Astrocyte (in vitro differentiated cells and primary cell): ENCODE measurements around the gene PLPPR3. TPM values are rescaled to one million over a fixed set of nuclear protein-coding genes. Genes with fewer than 3 reads are reported as not detected.

ENCODE experiments used
- DNase-seq: peaks from one replicate; pipeline ENCODE4 v3.0.0-alpha.2; 2010; ENCODE audit warnings: low read depth
- FAIRE-seq: peaks from 2 replicates; lab custom pipeline; 2011; peaks lifted over from hg19 to GRCh38; lab: Jason Lieb, UNC
- H2AFZ ChIP-seq: 2 replicates; pipeline ENCODE4 v1.6.0; 2012; ENCODE audit warnings: low read depth, low read length, inconsistent platforms
- H3K27ac ChIP-seq: 2 replicates; pipeline ENCODE4 v1.5.1; 2011; ENCODE audit warnings: low read depth, low read length, inconsistent platforms
- H3K27me3 ChIP-seq: 2 replicates; pipeline ENCODE4 v1.6.0; 2011; ENCODE audit warnings: low read length, inconsistent platforms; ENCODE audit not compliant: insufficient read depth
- H3K36me3 ChIP-seq: 2 replicates; pipeline ENCODE4 v1.5.1; 2011; ENCODE audit warnings: low read length, inconsistent platforms; ENCODE audit not compliant: insufficient read depth
- H3K4me1 ChIP-seq: 2 replicates; pipeline ENCODE4 v1.5.1; 2011; ENCODE audit warnings: low read length, inconsistent platforms; ENCODE audit not compliant: insufficient read depth
- H3K4me2 ChIP-seq: 2 replicates; pipeline ENCODE4 v1.6.0; 2012; ENCODE audit warnings: low read length, inconsistent platforms
- H3K4me3 ChIP-seq: 2 replicates; pipeline ENCODE4 v1.5.1; 2011; ENCODE audit warnings: low read depth, mild to moderate bottlenecking, low read length, inconsistent platforms; ENCODE audit not compliant: insufficient read depth
- H3K79me2 ChIP-seq: 2 replicates; pipeline ENCODE4 v1.6.0; 2012; ENCODE audit warnings: mild to moderate bottlenecking, low read length, inconsistent platforms; ENCODE audit not compliant: insufficient read depth
- H3K9ac ChIP-seq: 2 replicates; pipeline ENCODE4 v1.6.0; 2012; ENCODE audit warnings: mild to moderate bottlenecking, low read length, inconsistent platforms
- H3K9me3 ChIP-seq: 2 replicates; pipeline ENCODE4 v1.5.1; 2012; ENCODE audit warnings: low read depth, mild to moderate bottlenecking, low read length, inconsistent platforms; ENCODE audit not compliant: insufficient read depth
- H4K20me1 ChIP-seq: 2 replicates; pipeline ENCODE4 v1.6.0; 2012; ENCODE audit warnings: low read length, inconsistent platforms; ENCODE audit not compliant: insufficient read depth
- H3K27ac Mint-ChIP-seq: one replicate; pipeline ENCODE4 v1.8.0; 2021; ENCODE audit warnings: mild to moderate bottlenecking, mixed read lengths; ENCODE audit not compliant: unreplicated experiment
- H3K27me3 Mint-ChIP-seq: one replicate; pipeline ENCODE4 v1.8.0; 2021; ENCODE audit warnings: low read depth, mixed read lengths; ENCODE audit not compliant: unreplicated experiment
- H3K36me3 Mint-ChIP-seq: one replicate; pipeline ENCODE4 v1.8.0; 2021; ENCODE audit warnings: low read depth, mixed read lengths; ENCODE audit not compliant: unreplicated experiment
- H3K4me1 Mint-ChIP-seq: one replicate; pipeline ENCODE4 v1.8.0; 2021; ENCODE audit warnings: low read depth, mixed read lengths; ENCODE audit not compliant: unreplicated experiment
- H3K4me3 Mint-ChIP-seq: one replicate; pipeline ENCODE4 v1.8.0; 2021; ENCODE audit warnings: mild to moderate bottlenecking, moderate library complexity, mixed read lengths; ENCODE audit not compliant: unreplicated experiment
- H3K9me3 Mint-ChIP-seq: one replicate; pipeline ENCODE4 v1.8.0; 2021; ENCODE audit warnings: mild to moderate bottlenecking, mixed read lengths; ENCODE audit not compliant: unreplicated experiment
- CTCF ChIP-seq: IDR thresholded peaks from 2 replicates; pipeline ENCODE4 v1.5.1; 2011; ENCODE audit warnings: low read depth, mild to moderate bottlenecking, inconsistent platforms, low read length, moderate library complexity; ENCODE audit not compliant: insufficient read depth
- EZH2 ChIP-seq: IDR thresholded peaks from 2 replicates; pipeline ENCODE4 v1.6.1; 2012; ENCODE audit warnings: mild to moderate bottlenecking, low read length, inconsistent platforms; ENCODE audit not compliant: insufficient read depth
- total RNA-seq: library from RNA; stranded (reverse); gene quantifications from 2 replicates; pipeline ENCODE4 v1.2.1, GENCODE V29; 2021

PLPPR3 gene
- total RNA-seq, 1 donor from 2014 or later: 36.5 TPM

- no peak for FAIRE-seq
- Histone ChIP-seq H3K27ac (no peak overlapping the region), H3K9me3 (no peaks in the 10 kb centered on the region)
These were observed 7.5 kb upstream of the PLPPR3 start for GRCh38 chr19:829129-829758.

GRCh38 chr19:827710-828321 lies 6.1 kb upstream of the PLPPR3 start, which contains the start of gene AZU1:
Gene AZU1, plus strand, starts transcription at chr19:827837. Its CDS starts 10 bp downstream, at chr19:827847.
- Histone ChIP-seq H3K4me2 (no peak within 1 kb of the TSS), H2AFZ (no peak within 1 kb of the TSS), H3K9me3 (no peaks in the 10 kb centered on the region), H3K4me3 (no peak within 1 kb of the TSS), H3K4me1 (no peaks in the 10 kb centered on the region), H3K27me3 (no peaks in the 10 kb centered on the region), H3K27ac (no peak within 1 kb of the TSS), H3K36me3 (no peaks in the 10 kb centered on the region), H4K20me1 (no peaks in the 10 kb centered on the region), H3K79me2 (no peaks in the 10 kb centered on the region), H3K9ac (no peak within 1 kb of the TSS)
- no peaks in the 10 kb centered on the region for H3K9me3 Mint-ChIP-seq
- FAIRE-seq: no peak
- no peak within 1 kb of the TSS for H3K4me3 Mint-ChIP-seq
- TF ChIP-seq EZH2: no peak
- TF ChIP-seq CTCF: no peak
- H3K27me3 Mint-ChIP-seq: no peaks in the 10 kb centered on the region
- no peak for DNase-seq
- H3K27ac Mint-ChIP-seq: no peak within 1 kb of the TSS
- no peaks in the 10 kb centered on the region for H3K4me1 Mint-ChIP-seq
- no peaks in the 10 kb centered on the region for H3K36me3 Mint-ChIP-seq

More at GRCh38 chr19:829129-829758, 7.5 kb upstream of the PLPPR3 start:
- DNase-seq: no peak
- no peaks in the 10 kb centered on the region for H3K4me1 ChIP-seq
- H3K4me3 ChIP-seq: no peak overlapping the region
- H3K4me3 Mint-ChIP-seq: no peak overlapping the region
- H2AFZ ChIP-seq: no peak overlapping the region
- H3K79me2 ChIP-seq: no peaks in the 10 kb centered on the region
- H4K20me1 ChIP-seq: no peaks in the 10 kb centered on the region
- H3K9me3 Mint-ChIP-seq: no peaks in the 10 kb centered on the region
- no peak overlapping the region for H3K27ac Mint-ChIP-seq
- H3K4me2 ChIP-seq: no peak overlapping the region
- TF ChIP-seq CTCF (no peak), EZH2 (no peak)
- H3K27me3 Mint-ChIP-seq: peaks cover under 1% of the 10 kb centered on the region
- no peak overlapping the region for H3K9ac ChIP-seq
- no peaks in the 10 kb centered on the region for H3K27me3 ChIP-seq
- no peaks in the 10 kb centered on the region for H3K36me3 Mint-ChIP-seq
- H3K4me1 Mint-ChIP-seq: no peaks in the 10 kb centered on the region
- no peaks in the 10 kb centered on the region for H3K36me3 ChIP-seq

- DNase-seq (no peak), FAIRE-seq (no peak)
- H3K27me3 Mint-ChIP-seq: no peaks in the 10 kb centered on the region
- Histone ChIP-seq H3K4me3 (no peak overlapping the region), H3K9ac (no peak overlapping the region), H3K79me2 (no peaks in the 10 kb centered on the region), H3K4me2 (no peak overlapping the region), H2AFZ (no peak overlapping the region), H3K4me1 (no peaks in the 10 kb centered on the region), H4K20me1 (no peaks in the 10 kb centered on the region), H3K36me3 (no peaks in the 10 kb centered on the region), H3K27ac (no peak overlapping the region), H3K9me3 (no peaks in the 10 kb centered on the region), H3K27me3 (peaks cover 2% of the 10 kb centered on the region)
- no peaks in the 10 kb centered on the region for H3K9me3 Mint-ChIP-seq
- no peak overlapping the region for H3K27ac Mint-ChIP-seq
- H3K4me3 Mint-ChIP-seq: no peak overlapping the region
- H3K36me3 Mint-ChIP-seq: no peaks in the 10 kb centered on the region
- TF ChIP-seq EZH2 (no peak), CTCF (no peak)
- no peaks in the 10 kb centered on the region for H3K4me1 Mint-ChIP-seq
These were observed 5.6 kb upstream of the PLPPR3 start for GRCh38 chr19:827314-827709.
